Hematopoietic multipotent progenitor cell (in vitro differentiated cells): Measurements from ENCODE around the gene ZNF281. TPM values are rescaled to one million over a fixed set of nuclear protein-coding genes. Genes with fewer than 3 reads are reported as not detected.
"Not testable (repeated sequence)": the region's sequence is repeated elsewhere in the genome, so short reads cannot be mapped to it uniquely, and the experiment has no call there.

Experiments
- DNase-seq, 3 donors: peaks; one replicate each; pipeline ENCODE4 v3.0.0-alpha.2; 2011 to 2015; ENCODE audit warnings: low read depth in 2 of 3, low spot score in 2 of 3
- total RNA-seq: library from RNA; depleted of rRNA; stranded (reverse); fragments of >200 nt; gene quantifications from one replicate; pipeline ENCODE4 v1.2.3, GENCODE V29; 2012

ZNF281 gene, protein sequence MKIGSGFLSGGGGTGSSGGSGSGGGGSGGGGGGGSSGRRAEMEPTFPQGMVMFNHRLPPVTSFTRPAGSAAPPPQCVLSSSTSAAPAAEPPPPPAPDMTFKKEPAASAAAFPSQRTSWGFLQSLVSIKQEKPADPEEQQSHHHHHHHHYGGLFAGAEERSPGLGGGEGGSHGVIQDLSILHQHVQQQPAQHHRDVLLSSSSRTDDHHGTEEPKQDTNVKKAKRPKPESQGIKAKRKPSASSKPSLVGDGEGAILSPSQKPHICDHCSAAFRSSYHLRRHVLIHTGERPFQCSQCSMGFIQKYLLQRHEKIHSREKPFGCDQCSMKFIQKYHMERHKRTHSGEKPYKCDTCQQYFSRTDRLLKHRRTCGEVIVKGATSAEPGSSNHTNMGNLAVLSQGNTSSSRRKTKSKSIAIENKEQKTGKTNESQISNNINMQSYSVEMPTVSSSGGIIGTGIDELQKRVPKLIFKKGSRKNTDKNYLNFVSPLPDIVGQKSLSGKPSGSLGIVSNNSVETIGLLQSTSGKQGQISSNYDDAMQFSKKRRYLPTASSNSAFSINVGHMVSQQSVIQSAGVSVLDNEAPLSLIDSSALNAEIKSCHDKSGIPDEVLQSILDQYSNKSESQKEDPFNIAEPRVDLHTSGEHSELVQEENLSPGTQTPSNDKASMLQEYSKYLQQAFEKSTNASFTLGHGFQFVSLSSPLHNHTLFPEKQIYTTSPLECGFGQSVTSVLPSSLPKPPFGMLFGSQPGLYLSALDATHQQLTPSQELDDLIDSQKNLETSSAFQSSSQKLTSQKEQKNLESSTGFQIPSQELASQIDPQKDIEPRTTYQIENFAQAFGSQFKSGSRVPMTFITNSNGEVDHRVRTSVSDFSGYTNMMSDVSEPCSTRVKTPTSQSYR
- total RNA-seq: 17.5 TPM

DNA sequence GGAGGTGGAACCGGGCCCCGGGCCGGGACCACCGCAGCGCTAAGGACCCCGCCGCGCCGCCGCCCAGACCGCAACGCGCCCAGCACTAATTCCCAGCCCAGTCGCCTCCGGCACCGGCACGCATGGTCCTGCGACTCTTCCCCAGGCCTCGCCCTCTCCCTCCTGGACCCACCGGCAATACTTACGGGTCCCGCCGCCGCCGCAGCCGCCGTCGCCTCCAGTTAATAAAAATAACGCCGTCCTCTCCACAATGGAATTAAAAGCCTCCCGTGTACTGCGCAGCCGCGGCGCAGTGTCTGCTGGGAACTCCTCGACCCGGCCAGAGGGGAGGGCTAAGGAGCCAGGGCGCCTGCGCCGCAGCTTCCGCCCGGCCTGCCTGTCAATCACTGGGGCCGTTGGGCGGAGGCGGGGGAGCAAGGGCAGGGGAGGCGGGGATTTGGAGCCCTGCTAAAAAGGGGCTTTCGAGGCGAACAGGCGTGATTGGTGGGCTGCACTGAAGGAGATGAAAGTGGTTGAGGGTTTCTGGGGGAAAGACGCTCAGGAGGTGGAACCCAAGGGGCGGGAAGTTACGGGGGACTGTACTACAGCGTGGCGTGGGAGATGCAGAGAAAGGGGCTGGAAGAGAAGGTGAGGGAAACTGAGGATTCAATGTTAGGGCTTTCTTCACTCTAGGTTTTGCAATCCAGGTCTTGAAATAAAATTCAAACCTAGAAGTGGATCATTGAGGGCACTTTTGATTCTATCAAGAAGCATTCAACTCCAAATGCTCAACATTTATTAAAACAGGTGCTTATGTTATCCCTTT is at the start of gene ZNF281:
TSS of gene ZNF281 (minus strand) at position 276 of the 805 bp plus-strand sequence. CDS start 331 bp downstream, outside the sequence.
- peak; percentile 84 to 97 (median 97) for DNase-seq

DNA sequence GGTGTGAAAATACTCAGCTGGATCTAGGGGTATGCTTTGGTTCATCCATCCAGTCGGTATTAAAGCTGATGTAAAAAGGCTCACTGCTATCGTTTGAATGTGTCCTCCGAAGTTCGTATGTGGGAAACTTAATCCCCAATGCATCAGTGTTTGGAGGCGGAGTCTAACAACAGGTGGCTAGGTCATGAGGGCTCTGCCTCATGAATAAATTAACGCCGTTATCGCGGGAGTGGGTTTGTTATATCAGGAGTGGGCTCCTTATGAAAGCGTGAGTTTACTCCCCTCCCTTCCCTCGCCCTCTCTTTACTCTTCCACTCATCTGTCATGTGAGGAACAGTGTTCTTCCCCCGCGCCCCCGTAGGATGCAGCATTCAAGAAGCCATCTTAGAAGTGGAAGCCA is 48.9 kb upstream of the ZNF281 start:
- no peak for DNase-seq

DNA sequence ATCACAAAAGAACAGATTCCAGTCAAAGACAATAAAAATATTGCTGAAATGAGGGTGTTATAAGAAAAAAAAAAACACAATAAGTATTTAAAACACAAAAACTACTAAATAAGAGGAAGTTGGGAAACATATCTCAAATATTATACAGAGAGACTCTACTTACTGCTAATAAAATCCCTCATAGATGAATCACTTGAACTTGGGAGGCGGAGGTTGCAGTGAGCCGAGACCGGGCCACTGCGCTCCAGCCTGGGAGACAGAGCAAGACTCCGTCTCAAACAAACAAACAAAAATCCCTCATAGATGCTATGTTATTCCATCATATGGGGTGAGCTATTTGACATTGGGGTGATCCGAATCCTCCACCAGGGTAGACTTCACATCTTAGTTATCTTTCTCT is 48.0 kb upstream of the ZNF281 start:
- no peak for DNase-seq

DNA sequence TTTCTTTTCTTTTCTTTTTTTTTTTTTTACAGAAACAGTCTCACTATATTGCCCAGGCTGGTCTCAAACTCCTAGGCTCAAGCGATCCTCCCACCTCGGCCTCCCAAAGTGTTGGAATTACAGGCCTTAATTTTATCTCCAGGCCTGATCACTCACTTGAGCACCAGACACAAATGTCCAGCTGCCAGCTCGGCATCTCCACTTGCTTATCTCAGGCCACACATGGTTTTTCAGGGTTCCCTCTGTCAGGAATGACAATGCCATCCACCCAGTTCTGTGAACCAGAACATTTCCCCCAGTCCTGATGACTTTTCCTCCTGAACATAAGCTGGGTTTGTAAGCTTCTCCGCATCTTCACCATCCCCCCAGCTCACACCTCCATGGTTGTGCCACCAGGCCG is 44.6 kb upstream of the ZNF281 start:
- no peak for DNase-seq

DNA sequence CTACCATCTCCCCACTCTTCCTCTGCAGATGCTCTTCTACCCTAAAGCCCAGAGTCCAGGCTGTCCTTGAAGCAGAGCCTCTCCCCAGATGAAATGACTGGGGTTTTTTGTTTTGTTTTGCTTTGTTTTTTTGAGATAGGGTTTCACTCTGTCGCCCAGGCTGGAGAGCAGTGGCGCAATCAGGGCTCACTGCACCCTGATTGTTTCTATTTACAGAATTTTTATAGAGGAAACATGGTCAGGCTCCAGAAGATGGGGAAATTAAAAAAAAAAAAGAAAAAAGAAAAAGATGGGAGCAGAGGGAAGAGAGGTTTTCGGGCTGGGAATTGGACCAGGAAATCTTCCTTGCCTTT is 43.7 kb upstream of the ZNF281 start:
- DNase-seq: no peak

DNA sequence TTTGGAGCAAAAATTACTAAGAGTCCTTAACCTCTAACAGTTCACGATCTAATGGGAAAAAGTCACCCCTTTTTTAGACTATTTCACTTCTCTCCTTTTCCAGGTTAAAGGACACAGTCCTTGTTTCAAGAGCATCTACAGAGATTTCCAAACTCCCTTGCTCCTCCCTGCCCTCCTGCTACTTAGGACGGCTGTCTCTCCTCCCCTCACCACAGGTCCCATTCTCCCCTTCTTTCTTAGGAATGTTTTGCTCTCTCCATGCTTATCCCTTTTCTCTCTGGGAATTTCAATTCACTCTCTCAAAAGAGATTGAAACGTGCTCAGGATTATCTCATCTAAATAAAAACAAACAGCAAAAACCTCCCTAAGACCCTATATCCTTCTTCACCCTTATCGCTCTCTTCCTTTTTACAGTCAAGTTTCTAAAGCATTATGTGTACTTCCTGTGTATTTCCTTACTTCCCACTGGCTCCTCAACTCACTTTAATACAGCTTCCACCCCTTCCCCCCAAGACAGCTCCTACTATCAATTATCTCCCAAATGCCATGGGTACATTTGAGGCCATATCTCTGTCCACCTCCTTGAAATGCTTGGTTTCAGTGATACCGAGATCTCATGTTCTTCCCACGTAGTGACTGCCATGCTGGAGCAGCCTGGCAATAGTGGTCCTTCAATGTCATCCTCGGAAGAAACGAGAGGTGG is 43.2 kb upstream of the ZNF281 start:
- DNase-seq: no peak

DNA sequence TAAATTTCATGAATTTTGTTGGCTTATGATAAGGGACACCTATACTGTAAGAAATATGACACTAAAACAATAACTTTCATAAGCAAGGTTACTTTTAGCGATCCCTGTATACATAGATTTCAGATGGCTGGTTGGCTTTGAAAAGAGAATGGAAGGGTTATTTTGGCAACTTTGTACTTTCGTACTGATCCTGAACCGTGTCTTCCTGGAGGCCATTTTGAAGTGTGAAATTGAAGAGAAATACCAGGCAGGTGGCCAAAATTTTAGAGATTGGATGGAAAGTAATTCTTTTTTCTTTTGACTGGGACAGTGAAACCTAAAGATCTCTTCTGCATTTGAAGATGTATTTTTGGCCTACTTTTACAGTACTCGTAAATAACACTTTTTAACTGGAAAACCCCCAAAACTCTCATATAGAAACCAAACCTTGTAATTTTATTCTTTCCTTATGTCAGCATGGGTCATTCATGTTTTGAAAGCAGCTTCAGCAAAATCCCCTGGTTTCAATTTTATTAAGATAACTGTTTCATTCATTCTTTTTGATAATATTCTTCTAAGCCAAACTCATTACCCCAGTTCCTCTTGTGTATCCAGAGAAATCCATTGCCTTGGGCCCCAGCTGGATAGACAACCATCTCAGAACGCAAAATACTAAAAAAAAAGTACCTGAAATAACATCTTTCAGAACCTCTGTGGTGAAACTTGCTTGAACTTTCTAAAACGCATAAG is 38.4 kb upstream of the ZNF281 start:
- no peak for DNase-seq

DNA sequence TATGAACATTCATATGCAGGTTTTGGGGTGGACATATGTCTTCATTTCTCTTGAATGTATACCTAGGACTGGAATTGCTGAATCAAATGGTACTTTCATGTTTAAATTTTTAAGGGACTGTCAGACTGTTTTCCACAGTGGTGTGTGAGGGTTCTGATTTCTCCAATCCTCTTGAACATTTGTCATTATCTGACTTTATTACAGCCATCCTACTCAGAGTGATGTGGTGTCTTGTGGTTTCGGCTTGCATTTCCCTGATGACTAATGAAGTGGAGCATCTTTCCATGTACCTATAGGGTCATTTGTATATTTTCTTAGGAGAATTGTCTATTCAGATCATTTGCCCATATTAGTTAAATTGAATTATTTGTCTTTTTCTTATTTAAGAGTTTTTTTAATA is 35.4 kb upstream of the ZNF281 start:
- no peak for DNase-seq

DNA sequence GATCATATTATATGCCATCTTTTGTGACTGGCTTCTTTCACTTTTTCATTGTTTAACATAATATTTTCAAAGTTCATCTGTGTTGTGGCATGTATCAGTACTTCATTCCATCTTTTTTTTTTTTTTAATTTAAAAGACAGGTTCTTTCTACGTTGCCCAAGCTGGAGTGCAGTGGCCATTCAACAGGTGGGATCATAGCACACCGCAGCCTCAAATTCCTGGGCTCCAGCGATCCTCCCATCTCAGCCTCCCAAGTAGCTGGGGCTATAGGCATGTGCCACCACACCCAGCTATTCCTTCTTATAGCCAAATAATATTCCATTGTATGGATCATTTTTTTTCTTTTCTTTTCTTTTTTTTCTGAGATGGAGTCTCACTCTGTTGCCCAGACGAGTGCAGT is 34.6 kb upstream of the ZNF281 start:
- no peak for DNase-seq

DNA sequence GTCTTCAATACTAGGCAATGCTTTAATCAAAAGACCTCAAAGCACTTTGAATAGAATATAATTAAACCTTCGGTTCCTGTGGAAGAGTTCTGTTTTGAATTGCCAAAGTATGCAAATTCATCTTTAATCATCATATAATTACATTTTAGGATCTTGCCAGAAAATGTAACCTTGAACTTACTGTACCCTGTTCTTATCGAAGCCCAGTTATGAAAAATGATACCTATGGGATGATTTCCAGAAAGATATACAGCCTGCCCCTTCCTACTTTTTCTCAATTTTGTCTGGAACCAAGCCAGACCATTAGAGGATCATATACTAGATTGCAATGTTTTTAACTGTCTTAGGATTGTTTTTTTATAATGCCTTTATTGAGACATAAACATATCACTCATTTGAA is 34.0 kb upstream of the ZNF281 start:
- no peak for DNase-seq

DNA sequence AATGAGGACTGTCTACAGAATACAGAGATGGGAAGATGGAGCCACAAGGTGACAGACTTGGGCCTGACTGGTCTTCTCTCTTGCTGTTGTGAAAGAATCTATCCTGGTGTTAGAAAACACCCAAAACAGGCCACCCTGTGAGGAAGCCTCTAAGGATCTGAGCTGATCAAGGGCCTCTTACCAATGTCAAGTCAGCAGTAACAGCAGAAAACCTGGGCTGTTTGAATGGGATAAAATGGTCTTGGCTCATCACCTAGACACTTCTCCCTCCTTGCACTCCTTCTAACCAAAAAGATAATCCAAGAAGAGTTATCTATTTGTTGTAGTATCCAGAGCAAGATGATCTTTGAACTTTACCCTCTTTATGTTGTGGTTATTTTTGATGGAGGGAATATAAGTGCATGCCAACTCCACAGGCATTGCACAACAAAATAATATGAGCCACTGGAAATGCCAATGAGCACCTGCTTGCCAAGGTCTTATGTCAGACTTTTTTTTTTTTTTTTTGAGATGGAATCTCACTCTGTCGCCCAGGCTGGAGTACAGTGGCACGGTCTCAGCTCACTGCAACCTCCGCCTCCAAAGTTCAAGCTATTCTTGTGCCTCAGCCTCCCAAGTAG is 32.8 kb upstream of the ZNF281 start:
- DNase-seq: no peak

DNA sequence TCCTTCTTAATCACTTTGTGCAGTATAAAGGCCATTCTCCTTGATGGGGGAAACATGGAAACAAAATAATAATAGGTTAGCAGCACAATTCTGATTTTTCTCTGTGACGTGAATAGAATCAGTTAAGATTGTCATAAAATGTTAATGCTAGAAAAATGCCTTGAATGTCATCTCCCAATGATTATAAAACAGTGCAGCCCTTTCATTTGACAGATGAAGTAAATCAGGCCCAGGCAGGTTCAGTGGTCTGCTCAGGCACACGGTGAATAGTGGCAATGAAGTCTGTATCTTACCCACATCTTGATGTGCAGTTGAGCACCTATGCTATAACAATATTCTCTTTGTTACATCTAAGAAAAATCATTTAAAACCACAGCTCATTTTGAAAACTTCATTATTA is 32.2 kb upstream of the ZNF281 start:
- no peak for DNase-seq

DNA sequence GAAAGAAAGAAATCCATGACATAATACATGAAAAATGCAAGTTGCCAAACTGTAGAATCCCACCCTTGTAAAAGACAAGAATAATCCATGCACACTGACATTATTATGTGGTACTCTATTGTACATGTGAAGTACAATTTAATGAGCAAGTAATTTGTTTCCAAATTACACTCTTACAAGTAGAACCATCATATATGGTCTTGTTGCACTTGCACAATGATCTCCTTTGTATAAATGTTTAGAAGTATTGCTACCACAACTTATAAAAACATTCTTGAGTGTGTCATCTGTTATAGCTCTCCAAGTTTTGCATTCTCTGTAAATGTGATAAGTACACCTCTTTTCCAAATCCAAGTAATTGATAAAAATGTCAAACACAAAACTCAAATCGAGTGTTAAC is 29.1 kb upstream of the ZNF281 start:
- DNase-seq: no peak

DNA sequence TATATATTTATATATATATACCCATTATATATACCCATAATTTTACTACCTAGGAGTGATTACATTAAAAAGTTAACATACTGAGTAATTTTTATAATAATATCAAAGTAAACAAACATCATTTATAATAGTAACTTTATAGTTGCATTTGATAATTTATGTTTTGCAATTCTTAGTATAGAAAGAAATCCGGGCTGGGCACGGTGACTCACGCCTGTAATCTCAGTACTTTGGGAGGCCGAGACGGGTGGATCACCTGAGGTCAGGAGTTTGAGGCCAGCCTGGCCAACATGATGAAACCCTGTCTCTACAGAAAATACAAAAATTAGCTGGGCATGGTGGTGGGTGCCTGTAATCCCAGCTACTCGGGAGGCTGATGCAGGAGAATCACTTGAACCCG is 28.6 kb upstream of the ZNF281 start:
- DNase-seq: not testable (repeated sequence)

DNA sequence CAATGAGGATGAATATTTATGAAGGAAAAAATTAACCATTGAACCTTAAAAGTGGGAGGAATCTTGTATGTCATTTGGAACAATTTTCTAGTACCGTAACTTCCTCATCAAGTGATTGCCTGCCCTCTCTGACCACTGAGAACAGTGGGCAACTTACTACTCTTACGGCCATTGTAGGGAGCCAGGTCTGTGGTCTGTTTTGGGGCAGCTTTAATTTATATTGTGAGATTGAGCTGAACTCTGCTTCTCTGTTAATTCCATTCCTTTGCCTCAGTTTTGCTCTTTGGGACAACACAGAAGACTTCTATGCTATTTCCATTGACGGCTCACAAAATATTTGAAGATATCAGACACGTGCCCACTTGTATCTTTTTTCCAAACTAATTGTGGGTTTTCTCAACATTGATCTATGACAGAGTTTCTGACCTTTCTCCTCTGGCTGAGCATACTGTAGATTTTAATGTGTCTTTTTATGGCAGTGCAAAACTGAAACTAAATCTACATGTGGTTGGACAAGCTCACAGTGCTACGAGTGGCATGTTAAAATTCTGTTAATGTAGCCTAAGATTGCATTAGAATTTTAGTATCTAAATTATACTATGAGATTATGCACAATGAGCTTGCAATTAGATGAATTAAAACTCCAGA is 27.8 kb upstream of the ZNF281 start:
- peak in 2 of 3 donors; percentile 5 to 28 for DNase-seq

DNA sequence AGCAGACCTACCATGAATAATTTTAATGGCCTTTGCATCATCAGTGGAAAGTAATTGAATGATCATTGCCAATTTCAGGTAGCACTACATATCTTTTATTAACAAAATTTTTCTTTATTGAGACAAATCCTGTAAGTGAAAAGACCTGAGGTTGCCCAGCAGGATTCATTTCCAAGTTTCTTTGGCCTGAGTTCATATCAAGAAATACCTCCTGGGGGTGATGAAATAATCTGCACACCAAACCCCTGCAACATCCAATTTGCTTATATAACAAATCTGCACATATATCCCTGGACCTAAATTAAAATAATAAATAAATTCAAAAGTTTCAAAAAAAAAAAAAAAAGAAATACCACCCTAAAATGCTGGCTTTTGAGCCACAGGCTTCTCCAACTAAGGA is 27.3 kb upstream of the ZNF281 start:
- no peak for DNase-seq

DNA sequence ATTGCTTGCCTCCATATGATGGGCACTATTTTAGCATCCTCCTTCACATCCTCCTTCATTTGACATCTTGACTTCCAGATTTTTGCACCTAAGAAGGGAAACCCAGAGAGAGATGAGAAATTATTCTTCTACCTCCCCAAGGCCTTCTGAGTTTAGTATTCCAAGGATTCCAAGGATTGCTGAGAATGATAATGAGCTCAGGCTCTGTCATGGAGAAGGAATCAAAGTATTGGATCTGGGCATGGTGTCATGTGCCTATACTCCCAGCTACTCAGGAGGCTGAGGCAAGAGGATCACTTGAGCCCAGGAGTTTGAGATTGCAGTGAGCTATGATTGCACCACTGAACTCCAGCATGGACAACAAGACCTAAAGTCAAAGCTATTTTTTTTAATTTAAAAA is 26.6 kb upstream of the ZNF281 start:
- no peak for DNase-seq

DNA sequence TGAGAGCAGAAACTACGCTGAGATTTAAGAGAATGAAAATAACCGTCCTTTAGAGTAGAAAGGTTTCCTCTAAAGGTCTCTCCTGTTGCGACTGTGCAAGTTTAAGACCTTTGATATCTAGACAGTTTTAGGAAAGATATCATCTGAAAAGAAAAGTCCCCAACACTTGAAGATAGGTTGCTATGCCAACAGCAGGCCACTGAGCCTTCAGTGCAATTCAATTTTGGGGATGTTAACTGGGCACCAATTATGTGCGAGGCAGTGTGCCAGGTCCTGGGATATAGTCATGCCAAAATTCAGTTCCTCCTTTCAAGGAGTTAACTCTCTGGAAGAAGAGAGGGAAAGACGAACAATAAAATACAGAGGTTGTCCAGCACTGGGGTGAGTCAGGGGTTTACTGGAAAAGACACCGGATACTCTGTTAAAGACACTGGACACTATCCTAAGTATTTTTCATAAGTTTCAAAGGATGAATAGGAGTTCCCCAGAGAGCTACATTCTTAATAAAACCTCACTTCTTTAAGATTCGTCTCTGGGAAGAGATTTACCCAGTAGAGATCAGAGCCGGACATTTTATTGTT is 25.5 kb upstream of the ZNF281 start:
- no peak for DNase-seq

DNA sequence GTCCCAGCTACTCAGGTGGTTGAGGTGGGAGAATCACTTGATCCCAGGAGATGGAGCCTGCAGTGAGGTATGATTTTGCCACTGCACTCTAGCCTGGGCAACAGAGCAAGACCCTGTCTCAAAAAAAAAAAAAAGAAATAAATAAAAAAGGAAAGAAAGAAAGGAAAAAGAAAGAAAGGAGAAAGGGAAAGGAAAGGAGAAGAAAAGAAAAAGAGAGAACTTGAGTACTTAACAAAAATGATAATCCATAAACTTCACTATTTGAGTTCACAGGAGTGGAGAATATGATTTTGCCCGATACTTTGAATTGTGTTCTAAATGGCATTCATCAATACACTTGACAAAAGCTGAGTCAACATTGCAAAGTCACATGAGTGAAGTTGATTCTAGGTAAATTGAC is 23.8 kb upstream of the ZNF281 start:
- DNase-seq: no peak
